ENCODE data around the gene TWIST2. TPM values are rescaled to one million over a fixed set of nuclear protein-coding genes. Genes with fewer than 3 reads are reported as not detected.

The TWIST2 gene
- total and polyA plus RNA-seq, 11 donors = 0.39 to 10.9 (median 1.4) TPM

DNA sequence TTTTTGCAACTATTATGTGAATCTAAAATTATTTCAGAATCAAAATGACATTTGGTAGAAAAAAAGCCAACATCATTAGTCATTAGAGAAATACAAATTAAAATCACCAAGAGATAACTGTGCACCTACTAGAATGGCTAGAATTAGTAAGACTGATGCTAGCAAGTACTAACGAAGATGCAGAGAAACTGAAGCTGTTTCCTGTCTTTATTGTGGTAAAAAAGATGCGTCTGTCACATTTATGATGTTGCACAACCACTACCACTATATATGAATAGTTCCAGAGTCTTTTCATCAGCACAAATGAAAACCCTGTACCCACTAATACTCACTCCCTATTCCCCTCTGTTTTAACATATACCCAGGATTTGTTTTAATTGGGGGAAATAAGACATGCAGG, 16.7 kb upstream of the TWIST2 start:
- Histone ChIP-seq H3K27me3 (peaks cover 0 to 17% (median 7%) of the 10 kb centered on the region in 9 donors), H3K27ac (no peak overlapping the region), H3K36me3 (no peaks in the 10 kb centered on the region), H3K4me3 (no peak overlapping the region), H3K4me1 (no peaks in the 10 kb centered on the region), H3K9me3 (peaks cover 0 to 7% (median 0%) of the 10 kb centered on the region in 12 donors)
- intact Hi-C loops (cut with DNase I) = no loop called here
- no peak for TF ChIP-seq POLR2A (IDR thresholded peaks at IDR 0.05)
- TF ChIP-seq, protein P1, sequence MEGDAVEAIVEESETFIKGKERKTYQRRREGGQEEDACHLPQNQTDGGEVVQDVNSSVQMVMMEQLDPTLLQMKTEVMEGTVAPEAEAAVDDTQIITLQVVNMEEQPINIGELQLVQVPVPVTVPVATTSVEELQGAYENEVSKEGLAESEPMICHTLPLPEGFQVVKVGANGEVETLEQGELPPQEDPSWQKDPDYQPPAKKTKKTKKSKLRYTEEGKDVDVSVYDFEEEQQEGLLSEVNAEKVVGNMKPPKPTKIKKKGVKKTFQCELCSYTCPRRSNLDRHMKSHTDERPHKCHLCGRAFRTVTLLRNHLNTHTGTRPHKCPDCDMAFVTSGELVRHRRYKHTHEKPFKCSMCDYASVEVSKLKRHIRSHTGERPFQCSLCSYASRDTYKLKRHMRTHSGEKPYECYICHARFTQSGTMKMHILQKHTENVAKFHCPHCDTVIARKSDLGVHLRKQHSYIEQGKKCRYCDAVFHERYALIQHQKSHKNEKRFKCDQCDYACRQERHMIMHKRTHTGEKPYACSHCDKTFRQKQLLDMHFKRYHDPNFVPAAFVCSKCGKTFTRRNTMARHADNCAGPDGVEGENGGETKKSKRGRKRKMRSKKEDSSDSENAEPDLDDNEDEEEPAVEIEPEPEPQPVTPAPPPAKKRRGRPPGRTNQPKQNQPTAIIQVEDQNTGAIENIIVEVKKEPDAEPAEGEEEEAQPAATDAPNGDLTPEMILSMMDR (IDR thresholded peaks at IDR 0.05) = no peak
- no peak for ATAC-seq
- WGBS, 4 donors = 50 to 65% (median 53%) methylated on average over 2 of the region's 2 CpGs
- DNase-seq = no peak

DNA sequence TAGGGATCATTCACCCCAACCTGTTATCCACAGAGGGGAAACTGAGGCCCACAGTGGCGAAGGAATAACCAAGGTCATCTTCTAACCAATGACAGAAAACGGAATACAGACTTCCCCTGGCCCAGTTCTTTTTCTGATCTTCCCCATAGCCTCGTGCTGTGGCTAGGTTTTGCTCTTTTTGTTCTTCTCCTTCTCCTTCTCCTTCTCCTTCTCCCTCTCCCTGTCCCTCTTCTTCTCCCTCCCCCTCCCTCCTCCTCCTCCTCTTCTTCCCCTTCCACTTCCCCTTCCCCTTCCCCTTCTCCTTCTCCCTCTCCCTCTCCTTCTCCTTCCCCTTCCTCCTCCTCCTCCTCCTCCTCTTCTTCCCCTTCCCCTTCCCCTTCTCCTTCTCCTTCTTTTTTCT, 12.9 kb upstream of the TWIST2 start:
- Histone ChIP-seq H3K27ac (no peak overlapping the region), H3K9me3 (peaks cover 0 to 9% (median 0%) of the 10 kb centered on the region in 12 donors), H3K4me1 (no peaks in the 10 kb centered on the region), H3K27me3 (peaks cover 0 to 24% (median 0%) of the 10 kb centered on the region in 9 donors), H3K36me3 (no peaks in the 10 kb centered on the region), H3K4me3 (no peak overlapping the region)
- ATAC-seq (no peak), DNase-seq (no peak)
- intact Hi-C loops (cut with DNase I) = no loop called here
- TF ChIP-seq POLR2A (IDR thresholded peaks at IDR 0.05) = no peak
- TF ChIP-seq, protein P1 (IDR thresholded peaks at IDR 0.05) = no peak
- 70 to 84% (median 77%) methylated on average over 3 of the region's 3 CpGs for WGBS, 4 donors

DNA sequence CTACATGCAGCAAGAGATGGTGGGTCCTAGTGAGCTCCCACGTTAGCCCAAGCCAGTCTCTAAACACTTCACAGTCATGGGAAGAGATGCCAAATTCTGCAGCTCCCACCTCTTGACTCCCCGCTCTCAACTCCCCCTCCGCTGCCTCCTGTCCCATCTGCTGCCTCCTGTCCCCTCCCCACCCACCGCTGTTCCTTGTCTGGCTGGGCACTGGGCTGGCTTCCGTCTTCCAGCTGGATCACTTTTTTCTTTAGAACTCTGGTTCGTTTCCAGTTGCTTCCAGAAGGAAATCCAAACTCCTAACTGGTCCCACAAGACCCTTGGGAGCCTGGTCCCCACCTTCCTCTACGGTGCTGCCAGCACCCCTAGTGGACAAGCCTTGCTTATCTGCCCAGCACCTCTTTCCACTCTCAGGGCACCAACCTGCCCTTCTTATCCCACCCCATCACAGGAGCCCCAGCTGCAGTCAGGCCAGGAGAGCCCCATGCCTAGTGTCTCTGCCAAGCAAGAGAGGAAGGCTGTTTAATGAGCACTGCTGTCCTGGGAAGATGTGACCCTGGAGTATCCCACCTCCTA, 12.1 kb upstream of the TWIST2 start:
- H3K36me3 ChIP-seq = no peaks in the 10 kb centered on the region
- H3K9me3 ChIP-seq = peaks cover 0 to 9% (median 0%) of the 10 kb centered on the region in 12 donors
- no peak overlapping the region for H3K27ac ChIP-seq
- no peaks in the 10 kb centered on the region for H3K4me1 ChIP-seq
- TF ChIP-seq POLR2A (IDR thresholded peaks at IDR 0.05) = no peak
- TF ChIP-seq, protein P1 (IDR thresholded peaks at IDR 0.05) = peak in 1 of 12 donors; percentile 3
- ATAC-seq (no peak), DNase-seq (peak in 1 of 5 donors; percentile 10)
- 48 to 58% (median 52%) methylated on average over 7 of the region's 7 CpGs for WGBS, 4 donors
- no peak overlapping the region for H3K4me3 ChIP-seq
- intact Hi-C loops (cut with DNase I) = no loop called here
- peaks cover 0 to 22% (median under 1%) of the 10 kb centered on the region in 9 donors for H3K27me3 ChIP-seq

DNA sequence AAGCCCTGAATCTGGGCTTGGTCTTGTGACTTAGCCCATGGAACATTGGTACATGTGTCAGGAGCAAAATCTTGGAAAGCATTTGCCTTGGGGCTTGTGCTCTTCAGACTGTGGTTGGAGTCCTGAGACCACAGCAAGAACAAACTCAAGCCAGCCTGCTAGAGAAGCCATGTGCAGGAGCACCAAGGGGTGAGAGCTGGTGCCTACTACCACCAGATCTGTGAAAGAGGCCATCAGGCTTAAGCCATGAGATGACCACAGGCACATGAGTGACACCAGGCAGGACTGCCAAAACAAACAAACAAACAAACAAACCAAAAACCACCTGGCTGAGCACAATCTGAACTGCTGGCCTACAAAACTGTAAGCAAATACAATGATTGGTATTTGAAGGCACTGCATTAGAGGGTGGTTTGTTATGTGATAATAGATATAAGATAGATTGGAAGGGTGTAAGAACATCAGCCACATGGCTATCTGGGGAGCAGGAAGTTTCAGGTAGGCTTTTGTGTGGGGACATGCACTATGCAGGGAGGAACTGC, 9.0 kb upstream of the TWIST2 start:
- no peak overlapping the region for H3K4me3 ChIP-seq
- intact Hi-C loops (cut with DNase I) = no loop called here
- no peak for ATAC-seq

More for the DNA sequence above, 9.0 kb upstream of the TWIST2 start:
- Histone ChIP-seq H3K27me3 (peaks cover 0 to 36% (median 7%) of the 10 kb centered on the region in 9 donors), H3K4me1 (no peaks in the 10 kb centered on the region), H3K9me3 (peaks cover 0 to 9% (median 0%) of the 10 kb centered on the region in 12 donors), H3K36me3 (no peaks in the 10 kb centered on the region), H3K27ac (no peak overlapping the region)
- no peak for DNase-seq
- no peak for TF ChIP-seq POLR2A (IDR thresholded peaks at IDR 0.05)
- TF ChIP-seq, protein P1 (IDR thresholded peaks at IDR 0.05) = no peak
